ENCODE results near the gene NDUFB5.

GRCh38 chr3:179640469-179640868, 35.9 kb downstream of the NDUFB5 start:
- TF ChIP-seq, protein P1, sequence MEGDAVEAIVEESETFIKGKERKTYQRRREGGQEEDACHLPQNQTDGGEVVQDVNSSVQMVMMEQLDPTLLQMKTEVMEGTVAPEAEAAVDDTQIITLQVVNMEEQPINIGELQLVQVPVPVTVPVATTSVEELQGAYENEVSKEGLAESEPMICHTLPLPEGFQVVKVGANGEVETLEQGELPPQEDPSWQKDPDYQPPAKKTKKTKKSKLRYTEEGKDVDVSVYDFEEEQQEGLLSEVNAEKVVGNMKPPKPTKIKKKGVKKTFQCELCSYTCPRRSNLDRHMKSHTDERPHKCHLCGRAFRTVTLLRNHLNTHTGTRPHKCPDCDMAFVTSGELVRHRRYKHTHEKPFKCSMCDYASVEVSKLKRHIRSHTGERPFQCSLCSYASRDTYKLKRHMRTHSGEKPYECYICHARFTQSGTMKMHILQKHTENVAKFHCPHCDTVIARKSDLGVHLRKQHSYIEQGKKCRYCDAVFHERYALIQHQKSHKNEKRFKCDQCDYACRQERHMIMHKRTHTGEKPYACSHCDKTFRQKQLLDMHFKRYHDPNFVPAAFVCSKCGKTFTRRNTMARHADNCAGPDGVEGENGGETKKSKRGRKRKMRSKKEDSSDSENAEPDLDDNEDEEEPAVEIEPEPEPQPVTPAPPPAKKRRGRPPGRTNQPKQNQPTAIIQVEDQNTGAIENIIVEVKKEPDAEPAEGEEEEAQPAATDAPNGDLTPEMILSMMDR (IDR thresholded peaks at IDR 0.05), result no peak
- TF ChIP-seq POLR2A (IDR thresholded peaks at IDR 0.05), result no peak
- no peak for TF ChIP-seq EP300 (IDR thresholded peaks at IDR 0.05)

Data from sigmoid colon (tissue), 4 donors.